Measurements from ENCODE around the gene HDAC4. TPM values are rescaled to one million over a fixed set of nuclear protein-coding genes. Genes with fewer than 3 reads are reported as not detected.

The HDAC4 gene
- total and polyA plus RNA-seq, 2 of the 8 experiments (the other 6 are each of a cell fraction or from before 2014, with no cell fraction given) = 15.4 to 31.5 TPM

DNA sequence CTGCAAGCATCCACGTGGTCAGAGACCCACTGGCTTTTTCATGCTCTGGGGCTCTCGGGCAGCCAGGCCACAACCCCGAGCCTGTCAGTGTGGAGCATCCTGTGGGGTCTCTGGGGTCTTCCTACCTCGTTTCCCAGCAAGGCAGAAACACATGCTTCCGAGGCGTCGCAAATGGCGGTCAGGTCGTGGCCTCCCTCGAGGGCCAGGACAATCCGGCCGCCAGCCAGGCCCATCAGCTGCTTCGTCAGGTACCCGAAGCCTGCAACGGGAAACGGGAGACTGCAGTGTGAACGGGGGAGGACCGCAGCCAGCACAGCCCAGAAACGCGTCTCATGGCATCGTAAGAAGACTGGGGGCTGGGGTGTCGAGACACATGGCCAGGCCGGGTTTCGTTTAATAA is 334.2 kb downstream of the HDAC4 start (continued):
- TF ChIP-seq POLR2A (IDR thresholded peaks at IDR 0.05; ENCODE audit: control extremely low read depth in 1 of 2, low read depth in 2 of 2, low read length in 2 of 2) = no peak
- no peak for TF ChIP-seq TAF7 (optimal IDR thresholded peaks at IDR 0.05; ENCODE audit: borderline replicate concordance, low read depth, low read length)
- no peak for TF ChIP-seq EZH2 (IDR thresholded peaks at IDR 0.05; ENCODE audit: low read depth, low read length, severe bottlenecking)
- no peak for TF ChIP-seq KDM4A (IDR thresholded peaks at IDR 0.05; ENCODE audit: low read depth, low read length, severe bottlenecking)
- no peak for TF ChIP-seq CEBPB (IDR thresholded peaks at IDR 0.05; ENCODE audit: low read depth, low read length)
- TF ChIP-seq YY1 (IDR thresholded peaks at IDR 0.05; ENCODE audit: low read depth, low read length) = no peak
- TF ChIP-seq, protein P1, sequence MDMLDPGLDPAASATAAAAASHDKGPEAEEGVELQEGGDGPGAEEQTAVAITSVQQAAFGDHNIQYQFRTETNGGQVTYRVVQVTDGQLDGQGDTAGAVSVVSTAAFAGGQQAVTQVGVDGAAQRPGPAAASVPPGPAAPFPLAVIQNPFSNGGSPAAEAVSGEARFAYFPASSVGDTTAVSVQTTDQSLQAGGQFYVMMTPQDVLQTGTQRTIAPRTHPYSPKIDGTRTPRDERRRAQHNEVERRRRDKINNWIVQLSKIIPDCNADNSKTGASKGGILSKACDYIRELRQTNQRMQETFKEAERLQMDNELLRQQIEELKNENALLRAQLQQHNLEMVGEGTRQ (IDR thresholded peaks at IDR 0.05; ENCODE audit: low read length) = no peak

Measured in H1 (cell line).